ENCODE results near the gene NPRL2.

The NPRL2 gene

DNA sequence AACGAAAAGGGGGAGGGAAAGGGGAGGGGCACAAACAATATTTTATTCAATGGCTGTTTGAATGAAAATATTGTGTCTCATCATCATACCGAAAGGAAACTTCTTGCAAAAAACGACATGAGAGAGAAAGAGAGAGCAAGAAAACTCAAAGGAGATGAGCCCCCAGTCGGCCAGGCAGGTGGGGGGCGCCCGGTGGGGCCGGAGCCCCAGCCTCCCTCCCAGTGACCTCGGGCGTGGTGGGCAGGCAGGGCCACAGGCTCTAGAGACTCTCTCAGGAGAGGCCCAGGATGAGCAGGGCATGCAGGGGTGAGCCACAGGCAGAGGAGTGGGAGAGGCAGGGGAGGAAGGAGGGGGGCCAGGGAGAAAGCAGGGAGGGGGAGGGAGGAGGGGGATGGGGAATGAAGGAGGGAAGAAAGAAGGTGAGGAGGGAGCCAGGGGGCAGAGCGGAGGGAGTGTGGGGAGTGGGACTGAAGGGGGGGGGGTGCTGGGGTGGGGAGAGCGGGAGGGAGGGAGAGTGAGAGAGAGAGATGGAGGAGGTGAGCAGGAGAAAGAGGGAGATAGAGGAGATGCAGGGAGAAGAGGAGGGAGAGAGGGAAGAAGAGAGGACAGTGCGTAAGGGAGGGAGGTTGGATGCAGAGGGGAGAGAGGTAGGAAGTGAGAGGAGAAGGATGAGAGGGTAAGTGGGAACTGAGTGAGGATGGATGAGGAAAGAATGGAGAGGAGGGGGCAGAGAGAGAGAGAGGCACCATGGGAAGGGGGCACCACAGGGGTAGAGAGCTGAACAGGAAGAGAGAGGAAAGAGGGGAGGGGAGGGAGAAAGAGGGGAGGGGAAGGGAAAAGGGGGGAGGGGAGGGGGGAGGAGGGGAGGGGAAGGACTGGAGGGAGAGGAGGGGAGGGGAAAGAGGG, 22.8 kb upstream of the NPRL2 start:
- Histone ChIP-seq H3K4me1 (ENCODE audit: control insufficient read depth, insufficient read depth, low read length) (peaks cover 39% of the 10 kb centered on the region), H3K27ac (ENCODE audit: insufficient read depth, low read depth, low read length, poor library complexity, severe bottlenecking) (no peak overlapping the region), H3K36me3 (ENCODE audit: control insufficient read depth, insufficient read depth, low read length) (no peaks in the 10 kb centered on the region), H3K4me3 (ENCODE audit: insufficient read depth, low read depth, low read length) (no peak overlapping the region), H3K9me3 (ENCODE audit: control insufficient read depth, low read length) (no peaks in the 10 kb centered on the region), H3K27me3 (ENCODE audit: control insufficient read depth, insufficient read depth, low read length, poor library complexity, severe bottlenecking) (no peaks in the 10 kb centered on the region)
- WGBS, 2 experiments = 44 to 49% methylated on average over 12 of the region's 12 CpGs

DNA sequence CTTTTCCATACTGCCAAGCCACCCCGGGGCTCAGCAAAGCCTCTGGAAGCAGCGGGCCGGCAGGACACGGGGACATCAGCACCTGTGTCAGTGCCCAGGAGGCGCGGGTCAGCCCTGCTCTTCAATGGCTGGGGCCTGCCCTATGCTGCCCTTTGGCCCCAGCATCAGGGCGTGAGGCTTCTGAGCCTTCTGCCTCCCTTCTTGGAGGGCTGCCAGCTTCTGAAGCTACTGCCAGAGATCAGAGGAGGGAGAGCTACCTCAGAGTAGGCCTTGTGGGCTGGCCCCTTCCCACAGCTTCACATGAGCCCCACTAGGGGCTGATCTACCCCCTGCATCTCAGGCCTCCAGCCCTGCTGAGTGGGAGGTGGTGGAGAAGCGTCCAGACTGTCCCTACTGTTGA, 21.8 kb upstream of the NPRL2 start:
- Histone ChIP-seq H3K27ac (ENCODE audit: insufficient read depth, low read depth, low read length, poor library complexity, severe bottlenecking) (no peak overlapping the region), H3K9me3 (ENCODE audit: control insufficient read depth, low read length) (no peaks in the 10 kb centered on the region), H3K4me1 (ENCODE audit: control insufficient read depth, insufficient read depth, low read length) (peaks cover 39% of the 10 kb centered on the region), H3K36me3 (ENCODE audit: control insufficient read depth, insufficient read depth, low read length) (no peaks in the 10 kb centered on the region), H3K27me3 (ENCODE audit: control insufficient read depth, insufficient read depth, low read length, poor library complexity, severe bottlenecking) (no peaks in the 10 kb centered on the region), H3K4me3 (ENCODE audit: insufficient read depth, low read depth, low read length) (no peak overlapping the region)
- 68 to 73% methylated on average over 8 of the region's 8 CpGs for WGBS, 2 experiments

DNA sequence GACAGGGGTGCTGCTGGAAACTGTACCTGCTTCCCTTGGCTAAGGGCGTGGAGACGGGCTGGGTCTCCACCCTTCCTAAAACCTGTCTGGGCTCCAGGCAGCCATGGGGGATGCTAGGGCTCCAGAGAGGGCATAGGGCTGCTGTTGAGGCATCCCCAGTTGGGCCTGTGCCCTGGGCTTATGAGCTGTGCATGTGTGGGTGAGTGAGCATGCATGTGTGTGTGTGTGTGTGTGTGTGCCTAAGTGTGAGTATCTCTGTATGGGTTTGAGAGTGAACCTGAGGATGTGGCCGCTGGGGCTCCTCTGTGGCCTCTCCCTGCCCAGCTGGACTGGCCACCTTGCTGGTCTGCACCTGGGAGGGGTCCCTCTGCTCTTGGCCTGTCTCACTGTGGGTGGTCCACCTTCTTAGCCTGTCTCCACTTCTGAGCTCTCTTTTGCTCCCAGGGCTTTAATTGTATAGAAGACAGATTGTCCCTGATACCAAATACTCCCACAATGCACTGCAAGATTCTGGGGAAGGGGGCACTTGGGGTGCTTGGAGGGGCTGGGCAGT, 20.6 kb upstream of the NPRL2 start:
- Histone ChIP-seq H3K9me3 (ENCODE audit: control insufficient read depth, low read length) (no peaks in the 10 kb centered on the region), H3K36me3 (ENCODE audit: control insufficient read depth, insufficient read depth, low read length) (no peaks in the 10 kb centered on the region), H3K4me1 (ENCODE audit: control insufficient read depth, insufficient read depth, low read length) (peaks cover 39% of the 10 kb centered on the region), H3K4me3 (ENCODE audit: insufficient read depth, low read depth, low read length) (no peak overlapping the region), H3K27me3 (ENCODE audit: control insufficient read depth, insufficient read depth, low read length, poor library complexity, severe bottlenecking) (peaks cover under 1% of the 10 kb centered on the region), H3K27ac (ENCODE audit: insufficient read depth, low read depth, low read length, poor library complexity, severe bottlenecking) (no peak overlapping the region)
- 90% methylated on average over 3 of the region's 3 CpGs for WGBS, 2 experiments

DNA sequence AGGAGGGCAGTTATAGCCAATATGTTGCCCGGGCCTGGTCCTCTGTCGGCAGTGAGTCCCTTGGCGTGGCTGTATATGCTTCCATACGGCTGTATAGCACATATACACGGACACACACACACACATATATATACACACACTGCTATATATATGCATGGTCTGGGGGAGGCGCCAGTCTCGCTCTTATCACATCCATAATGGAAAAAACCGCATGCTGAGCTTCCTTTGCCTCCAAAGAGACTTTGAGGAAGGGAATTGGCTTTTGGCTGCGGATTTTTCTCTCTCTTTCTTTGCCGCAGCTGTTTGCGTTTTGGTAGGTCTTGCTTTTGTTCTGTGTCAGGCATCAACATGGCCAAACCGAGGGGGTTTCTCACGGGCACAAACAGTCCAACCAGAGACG, 20.0 kb upstream of the NPRL2 start:
- Histone ChIP-seq H3K36me3 (ENCODE audit: control insufficient read depth, insufficient read depth, low read length) (no peaks in the 10 kb centered on the region), H3K4me1 (ENCODE audit: control insufficient read depth, insufficient read depth, low read length) (peaks cover 42% of the 10 kb centered on the region), H3K27ac (ENCODE audit: insufficient read depth, low read depth, low read length, poor library complexity, severe bottlenecking) (no peak overlapping the region), H3K27me3 (ENCODE audit: control insufficient read depth, insufficient read depth, low read length, poor library complexity, severe bottlenecking) (peaks cover 7% of the 10 kb centered on the region), H3K4me3 (ENCODE audit: insufficient read depth, low read depth, low read length) (no peak overlapping the region), H3K9me3 (ENCODE audit: control insufficient read depth, low read length) (no peaks in the 10 kb centered on the region)
- WGBS, 2 experiments = 75 to 82% methylated on average over 14 of the region's 14 CpGs

DNA sequence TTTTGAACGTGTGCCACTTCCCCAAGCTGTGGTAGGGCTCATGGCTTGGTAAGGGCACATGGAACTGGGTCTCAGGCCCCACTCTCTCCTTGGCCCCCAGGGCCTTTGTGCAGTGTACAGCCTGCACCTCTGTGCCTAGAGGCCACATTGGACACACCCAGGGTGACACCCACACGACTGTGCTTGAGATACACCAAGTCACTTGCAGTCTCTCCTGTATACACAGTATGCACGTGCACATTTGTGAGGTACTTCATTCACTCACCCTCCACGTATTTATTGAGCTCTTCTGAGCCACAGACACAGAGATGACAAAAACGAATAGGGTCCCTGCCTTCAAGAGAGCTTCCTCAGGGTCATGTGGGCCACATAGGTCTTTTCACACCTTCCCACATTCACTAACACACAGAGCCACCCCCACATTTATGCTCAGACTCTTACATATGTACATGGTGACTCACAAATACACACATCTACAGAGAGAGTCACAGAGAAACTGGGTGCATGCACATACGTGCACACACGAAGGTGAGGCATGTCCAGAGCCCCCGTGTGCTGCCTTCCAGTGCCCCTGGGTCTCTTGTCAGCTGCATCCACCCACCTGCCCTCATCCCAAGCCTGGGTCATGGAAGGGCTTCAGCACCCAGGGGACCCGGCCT, 18.6 kb upstream of the NPRL2 start:
- H3K4me3 ChIP-seq (ENCODE audit: insufficient read depth, low read depth, low read length) = no peak overlapping the region
- H3K27ac ChIP-seq (ENCODE audit: insufficient read depth, low read depth, low read length, poor library complexity, severe bottlenecking) = no peak overlapping the region
- H3K36me3 ChIP-seq (ENCODE audit: control insufficient read depth, insufficient read depth, low read length) = no peaks in the 10 kb centered on the region
- peaks cover 20% of the 10 kb centered on the region for H3K27me3 ChIP-seq (ENCODE audit: control insufficient read depth, insufficient read depth, low read length, poor library complexity, severe bottlenecking)
- 82 to 85% methylated on average over 9 of the region's 9 CpGs for WGBS, 2 experiments
- H3K9me3 ChIP-seq (ENCODE audit: control insufficient read depth, low read length) = no peaks in the 10 kb centered on the region
- H3K4me1 ChIP-seq (ENCODE audit: control insufficient read depth, insufficient read depth, low read length) = peaks cover 38% of the 10 kb centered on the region

DNA sequence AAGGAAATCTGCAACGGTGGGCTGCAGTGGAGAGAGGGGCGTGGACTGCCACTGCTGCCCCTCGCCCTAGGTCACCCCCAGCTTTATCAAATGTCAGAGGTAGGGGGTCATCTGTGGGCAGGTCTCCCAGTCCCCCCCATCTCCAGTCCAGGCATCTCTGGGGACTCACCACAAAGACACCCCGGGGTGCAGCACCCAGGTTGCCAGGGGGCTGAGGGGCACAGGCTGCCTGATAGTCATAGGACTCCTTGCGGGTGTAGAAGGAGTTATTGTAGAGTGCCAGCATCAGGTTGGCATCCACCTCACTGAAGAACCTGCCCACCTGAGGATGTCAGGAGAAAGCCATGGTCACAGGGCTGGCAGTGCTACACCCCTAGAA, 15.3 kb upstream of the NPRL2 start:
- no peak overlapping the region for H3K27ac ChIP-seq (ENCODE audit: insufficient read depth, low read depth, low read length, poor library complexity, severe bottlenecking)
- H3K4me1 ChIP-seq (ENCODE audit: control insufficient read depth, insufficient read depth, low read length) = peaks cover 13% of the 10 kb centered on the region
- H3K4me3 ChIP-seq (ENCODE audit: insufficient read depth, low read depth, low read length) = no peak overlapping the region
- 79 to 83% methylated on average over 5 of the region's 5 CpGs for WGBS, 2 experiments
- H3K27me3 ChIP-seq (ENCODE audit: control insufficient read depth, insufficient read depth, low read length, poor library complexity, severe bottlenecking) = peaks cover 26% of the 10 kb centered on the region
- H3K36me3 ChIP-seq (ENCODE audit: control insufficient read depth, insufficient read depth, low read length) = no peaks in the 10 kb centered on the region
- no peaks in the 10 kb centered on the region for H3K9me3 ChIP-seq (ENCODE audit: control insufficient read depth, low read length)

DNA sequence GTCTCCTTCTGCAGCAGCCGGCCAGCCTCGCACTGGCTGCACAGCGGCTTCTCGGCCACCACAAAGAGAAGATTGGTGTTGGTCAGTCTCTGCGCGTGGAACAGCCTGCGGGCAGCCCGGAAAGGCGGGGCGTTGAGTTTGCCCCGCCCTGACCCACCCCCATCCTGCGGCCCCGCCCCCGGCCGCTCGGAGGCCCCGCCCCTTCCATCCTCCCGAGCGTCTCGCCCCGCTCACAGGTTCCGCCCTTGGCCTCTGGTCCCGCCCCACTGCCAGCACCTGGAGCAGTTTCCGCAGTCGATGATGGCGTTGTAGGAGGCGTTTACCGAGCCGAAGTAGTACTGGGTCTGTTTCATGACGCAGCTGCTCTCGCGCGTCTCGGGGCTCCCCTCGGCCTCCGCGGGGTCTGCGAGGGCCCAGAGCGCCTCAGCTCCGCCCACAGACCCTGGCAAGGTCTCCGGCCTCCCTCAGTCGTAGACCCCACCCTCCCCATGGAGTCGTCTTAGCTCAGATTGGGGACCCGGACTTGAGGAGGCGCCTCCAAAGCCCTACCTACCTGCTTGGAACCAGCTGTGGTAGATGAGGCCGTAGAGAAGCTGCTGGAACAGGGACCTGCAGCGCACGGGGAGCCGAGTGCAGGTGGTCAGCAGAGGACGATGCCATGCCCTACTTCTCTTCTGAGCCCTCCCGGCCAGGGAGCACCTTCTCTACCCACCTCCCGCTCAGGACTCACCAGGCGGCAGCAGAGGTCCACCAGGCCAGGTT, 14.7 kb upstream of the NPRL2 start:
- Histone ChIP-seq H3K9me3 (ENCODE audit: control insufficient read depth, low read length) (no peaks in the 10 kb centered on the region), H3K27me3 (ENCODE audit: control insufficient read depth, insufficient read depth, low read length, poor library complexity, severe bottlenecking) (peaks cover 26% of the 10 kb centered on the region), H3K4me1 (ENCODE audit: control insufficient read depth, insufficient read depth, low read length) (peaks cover 10% of the 10 kb centered on the region), H3K4me3 (ENCODE audit: insufficient read depth, low read depth, low read length) (peak overlapping the region; percentile 43), H3K27ac (ENCODE audit: insufficient read depth, low read depth, low read length, poor library complexity, severe bottlenecking) (no peak overlapping the region), H3K36me3 (ENCODE audit: control insufficient read depth, insufficient read depth, low read length) (no peaks in the 10 kb centered on the region)
- WGBS, 2 experiments = 7 to 8% methylated on average over 53 of the region's 53 CpGs

DNA sequence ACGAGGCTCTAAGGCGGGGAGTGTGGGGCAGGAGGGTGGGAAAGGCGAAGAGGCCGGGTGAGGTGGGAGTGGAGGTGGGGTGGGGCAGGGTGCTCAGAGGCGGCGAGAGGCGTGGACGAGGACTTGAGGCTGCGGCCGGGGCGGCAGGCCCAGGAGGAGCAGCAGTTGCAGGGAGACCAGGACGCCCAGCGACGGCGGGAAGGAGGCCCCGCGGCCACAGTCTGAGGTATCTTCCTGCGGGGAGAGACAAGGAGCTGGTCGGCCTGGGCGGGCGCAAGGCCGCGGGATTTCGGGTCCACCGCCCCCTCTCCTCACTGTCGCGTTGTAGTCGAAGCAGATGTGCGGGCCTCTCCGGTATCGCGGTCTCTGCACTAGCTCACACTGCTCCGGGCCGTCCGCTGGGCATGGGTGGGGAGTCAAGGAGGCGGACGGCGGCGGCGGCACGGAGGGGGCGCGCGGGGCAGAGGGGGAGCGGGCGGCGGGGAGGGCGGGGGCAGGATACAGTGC, 14.1 kb upstream of the NPRL2 start:
- 13% methylated on average over 48 of the region's 48 CpGs for WGBS, 2 experiments
- Histone ChIP-seq H3K36me3 (ENCODE audit: control insufficient read depth, insufficient read depth, low read length) (no peaks in the 10 kb centered on the region), H3K27me3 (ENCODE audit: control insufficient read depth, insufficient read depth, low read length, poor library complexity, severe bottlenecking) (peaks cover 26% of the 10 kb centered on the region), H3K4me3 (ENCODE audit: insufficient read depth, low read depth, low read length) (peak overlapping the region; percentile 43), H3K27ac (ENCODE audit: insufficient read depth, low read depth, low read length, poor library complexity, severe bottlenecking) (no peak overlapping the region), H3K4me1 (ENCODE audit: control insufficient read depth, insufficient read depth, low read length) (peaks cover 10% of the 10 kb centered on the region), H3K9me3 (ENCODE audit: control insufficient read depth, low read length) (no peaks in the 10 kb centered on the region)

DNA sequence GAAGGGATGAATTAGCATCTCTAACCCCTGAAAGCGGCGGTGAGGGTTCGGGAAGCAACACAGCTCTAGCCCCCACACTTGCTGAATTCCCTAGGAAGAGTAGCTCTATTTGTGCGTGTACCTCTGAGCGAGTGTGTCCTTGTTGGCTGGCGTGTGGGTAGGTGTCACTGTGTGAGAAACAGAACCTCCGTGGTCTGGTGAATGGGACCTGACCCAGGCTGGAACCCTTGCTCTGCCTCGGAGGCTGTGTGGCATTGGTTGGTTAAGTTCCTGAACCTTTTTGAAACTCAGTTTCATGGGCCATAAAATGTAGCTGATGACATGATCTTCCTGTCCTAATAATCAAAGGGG, 9.2 kb upstream of the NPRL2 start:
- no peak overlapping the region for H3K27ac ChIP-seq (ENCODE audit: insufficient read depth, low read depth, low read length, poor library complexity, severe bottlenecking)
- peaks cover 19% of the 10 kb centered on the region for H3K4me1 ChIP-seq (ENCODE audit: control insufficient read depth, insufficient read depth, low read length)
- 31 to 33% methylated on average over 8 of the region's 8 CpGs for WGBS, 2 experiments
- peaks cover 12% of the 10 kb centered on the region for H3K27me3 ChIP-seq (ENCODE audit: control insufficient read depth, insufficient read depth, low read length, poor library complexity, severe bottlenecking)
- no peaks in the 10 kb centered on the region for H3K9me3 ChIP-seq (ENCODE audit: control insufficient read depth, low read length)
- peak overlapping the region; percentile 7 for H3K4me3 ChIP-seq (ENCODE audit: insufficient read depth, low read depth, low read length)
- peaks cover 5% of the 10 kb centered on the region for H3K36me3 ChIP-seq (ENCODE audit: control insufficient read depth, insufficient read depth, low read length)

Data from ectodermal cell (in vitro differentiated cells).